GM12878 (cell line): ENCODE results near the gene TSPAN31. TPM values are rescaled to one million over a fixed set of nuclear protein-coding genes. Genes with fewer than 3 reads are reported as not detected.

Experiments
- CHD4 ChIP-seq: fragments of 200-600 bp; sonication (generic); IDR thresholded peaks from 2 replicates; pipeline ENCODE4 v1.6.1; 2016; ENCODE audit warnings: mild to moderate bottlenecking
- EED ChIP-seq: sonication (generic); IDR thresholded peaks from 2 replicates; pipeline ENCODE4 v1.6.1; 2016; ENCODE audit warnings: antibody characterized with exemption, low read depth
- FOXK2 ChIP-seq: fragments of 450-650 bp; IDR thresholded peaks from 2 replicates; pipeline ENCODE4 v1.6.1; 2017; ENCODE audit warnings: mild to moderate bottlenecking, moderate library complexity
- HDAC2 ChIP-seq: fragments of 200-600 bp; sonication (generic); IDR thresholded peaks from 2 replicates; pipeline ENCODE4 v1.6.1; 2017
- HDAC6 ChIP-seq: fragments of 200-600 bp; sonication (generic); IDR thresholded peaks from one replicate; pipeline ENCODE4 v1.8.0; 2017; ENCODE audit warnings: antibody characterized with exemption; ENCODE audit not compliant: unreplicated experiment
- IKZF2 ChIP-seq, 2 experiments: fragments of 450-650 bp; IDR thresholded peaks; 2 replicates each; pipeline ENCODE4 v1.6.1; 2017; ENCODE audit warnings: mild to moderate bottlenecking in 2 of 2, moderate library complexity in 2 of 2
- IRF5 ChIP-seq: fragments of 450-650 bp; IDR thresholded peaks from 2 replicates; pipeline ENCODE4 v1.6.1; 2017; ENCODE audit warnings: borderline replicate concordance
- KDM1A ChIP-seq: fragments of 200-600 bp; sonication (generic); IDR thresholded peaks from 2 replicates; pipeline ENCODE4 v1.6.1; 2016; ENCODE audit warnings: borderline replicate concordance
- MYB ChIP-seq: fragments of 150-350 bp; IDR thresholded peaks from 2 replicates; pipeline ENCODE4 v1.6.1; 2014; ENCODE audit warnings: mild to moderate bottlenecking, low read depth, low read length, borderline replicate concordance
- MYC ChIP-seq: IDR thresholded peaks from 2 replicates; pipeline ENCODE4 v1.6.1; 2011; ENCODE audit warnings: mild to moderate bottlenecking, low read length, moderate library complexity, inconsistent platforms; ENCODE audit not compliant: insufficient read depth, insufficient replicate concordance, insufficient read length, severe bottlenecking
- NFYB ChIP-seq: IDR thresholded peaks from 2 replicates; pipeline ENCODE4 v1.6.1; 2011; ENCODE audit warnings: low read depth, mild to moderate bottlenecking, low read length, improper control_type of control experiment, moderate library complexity; ENCODE audit not compliant: insufficient read depth
- NR2C1 ChIP-seq: fragments of 450-650 bp; IDR thresholded peaks from 2 replicates; pipeline ENCODE4 v1.6.1; 2017; ENCODE audit warnings: antibody characterized with exemption, mild to moderate bottlenecking, moderate library complexity
- RB1 ChIP-seq: fragments of 450-650 bp; formaldehyde crosslinking; IDR thresholded peaks from 2 replicates; pipeline ENCODE4 v1.6.1; 2017; ENCODE audit warnings: mild to moderate bottlenecking, borderline replicate concordance
- SMAD5 ChIP-seq: IDR thresholded peaks from 2 replicates; pipeline ENCODE4 v1.6.1; 2016; ENCODE audit warnings: antibody characterized with exemption, low read depth
- SMARCA5 ChIP-seq: fragments of 450-650 bp; IDR thresholded peaks from 2 replicates; pipeline ENCODE4 v1.6.1; 2017; ENCODE audit warnings: mild to moderate bottlenecking
- SREBF2 ChIP-seq: IDR thresholded peaks from 2 replicates; pipeline ENCODE4 v1.6.1; 2012; ENCODE audit warnings: mild to moderate bottlenecking, low read length
- TBL1XR1 ChIP-seq: IDR thresholded peaks from 2 replicates; pipeline ENCODE4 v1.6.1; 2012; ENCODE audit warnings: low read depth, low read length, improper control_type of control experiment
- TCF3 ChIP-seq: IDR thresholded peaks from 2 replicates; pipeline ENCODE4 v1.6.1; 2012; ENCODE audit warnings: low read depth, mild to moderate bottlenecking, low read length, borderline replicate concordance; ENCODE audit not compliant: insufficient read depth
- USF1 ChIP-seq: IDR thresholded peaks from 2 replicates; pipeline ENCODE4 v1.6.1; 2011; ENCODE audit warnings: borderline replicate concordance, low read depth, mild to moderate bottlenecking, moderate library complexity, mixed read lengths, low read length; ENCODE audit not compliant: insufficient read depth; ENCODE audit errors: extremely low read length
- YY1 ChIP-seq: IDR thresholded peaks from 2 replicates; pipeline ENCODE4 v1.6.1; 2011; ENCODE audit warnings: low read depth, mild to moderate bottlenecking, low read length
- ZNF384 ChIP-seq: IDR thresholded peaks from 2 replicates; pipeline ENCODE4 v1.6.1; 2012; ENCODE audit warnings: low read depth, mild to moderate bottlenecking, low read length, improper control_type of control experiment, borderline replicate concordance
- ZNF622 ChIP-seq: fragments of 450-650 bp; IDR thresholded peaks from 2 replicates; pipeline ENCODE4 v1.6.1; 2017; ENCODE audit warnings: mild to moderate bottlenecking, inconsistent platforms
- polyA plus RNA-seq, 11 experiments: library from polyadenylated mRNA; depleted of rRNA in 4 of 11; unstranded in 6 of 11; stranded (reverse) in 5 of 11; fragments of >200 nt; fragmentation: Nextera tagmentation in 4 of 11; fragmentation: Illumina TruSeq in 1 of 11; extraction: Ambion mirVana in 4 of 11; extraction: Trizol in 1 of 11; gene quantifications; 1 replicate in 1 of 11; 2 replicates in 10 of 11; pipeline versions ENCODE4 v1.2.1 to v1.2.3, GENCODE V29; 2011 to 2016; ENCODE audit warnings: inconsistent platforms in 2 of 11, missing spikeins in 2 of 11, low read depth in 1 of 11
- total RNA-seq, 4 experiments: library from RNA; depleted of rRNA in 3 of 4; stranded (reverse); fragments of >200 nt in 3 of 4; fragmentation: Illumina TruSeq in 1 of 4; extraction: Trizol in 1 of 4; gene quantifications; 2 replicates each; pipeline versions ENCODE4 v1.2.1 to v1.2.3, GENCODE V29; 2013 to 2021
- TF ChIP-seq, protein P1 (sequence below): IDR thresholded peaks from 2 replicates; pipeline ENCODE4 v1.6.1; 2012; ENCODE audit warnings: low read length, inconsistent platforms
- TF ChIP-seq, protein P2 (sequence below): fragments of 450-650 bp; IDR thresholded peaks from 2 replicates; pipeline ENCODE4 v1.6.1; 2017; ENCODE audit warnings: mild to moderate bottlenecking, low read depth, inconsistent platforms; ENCODE audit not compliant: poor library complexity, severe bottlenecking
- TF ChIP-seq, protein P3 (sequence below): fragments of 450-650 bp; IDR thresholded peaks from 2 replicates; pipeline ENCODE4 v1.6.1; 2016; ENCODE audit warnings: mild to moderate bottlenecking

Gene TSPAN31
- total and polyA plus RNA-seq, 10 of the 15 experiments (the other 5 are each of a cell fraction or from before 2014, with no cell fraction given): 11.8 to 32.2 (median 24.7) TPM

DNA sequence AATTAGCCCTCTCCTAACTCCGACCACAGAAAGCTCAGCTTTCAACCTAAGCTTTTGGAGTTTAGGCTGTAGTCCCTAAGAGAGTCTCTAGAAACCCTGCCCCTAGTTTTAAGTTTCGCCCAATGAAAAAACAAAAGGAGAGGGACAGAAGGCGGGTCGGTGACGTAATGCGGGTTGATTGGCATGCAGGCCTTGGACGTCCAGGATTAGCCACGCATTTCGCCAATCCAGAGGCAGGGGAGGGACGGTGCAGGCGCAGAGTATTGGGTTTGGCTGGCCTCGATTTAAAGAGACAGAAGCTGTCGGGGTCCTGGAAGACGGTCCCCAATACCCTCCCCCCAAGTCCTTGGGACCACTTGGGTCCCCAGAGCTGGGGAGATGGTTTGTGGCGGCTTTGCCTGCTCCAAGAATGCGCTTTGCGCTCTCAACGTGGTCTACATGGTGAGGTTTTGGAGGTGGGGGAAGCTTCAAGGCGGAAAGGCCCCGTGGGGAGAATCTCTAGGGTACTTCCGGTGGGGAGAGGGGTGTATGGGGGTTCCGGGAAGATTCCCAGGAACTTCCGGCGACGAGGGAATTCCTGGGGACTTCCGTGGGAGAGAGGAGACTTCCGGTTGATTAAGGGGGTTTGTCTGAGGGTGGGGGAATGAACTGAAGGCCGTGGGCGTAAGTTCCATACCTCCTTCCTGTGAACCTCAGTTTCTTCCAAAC, at the start of gene TSPAN31 (continued):
- TF ChIP-seq TCF3 (no peak), KDM1A (no peak), CHD4 (no peak), USF1 (no peak), SREBF2 (no peak), MYB (no peak), HDAC6 (no peak), FOXK2 (no peak), MYC (no peak), EED (peak; percentile 77), YY1 (no peak), RB1 (no peak; the same call in 1 of the 2 replicates), ZNF384 (no peak), IRF5 (no peak), TBL1XR1 (no peak), NR2C1 (no peak), SMAD5 (peak; percentile 34; the same call in 1 of the 2 replicates), SMARCA5 (0 out of 2 replicates have a peak, but pooled peaks have one; percentile 55), HDAC2 (no peak), IKZF2 (IDR thresholded peaks at IDR 0.05) (peak; percentile 61 to 66; a peak in 3 of 4 replicates), ZNF622 (0 out of 2 replicates have a peak, but pooled peaks have one; percentile 14), NFYB (peak; percentile 98)
- TF ChIP-seq, protein P1, sequence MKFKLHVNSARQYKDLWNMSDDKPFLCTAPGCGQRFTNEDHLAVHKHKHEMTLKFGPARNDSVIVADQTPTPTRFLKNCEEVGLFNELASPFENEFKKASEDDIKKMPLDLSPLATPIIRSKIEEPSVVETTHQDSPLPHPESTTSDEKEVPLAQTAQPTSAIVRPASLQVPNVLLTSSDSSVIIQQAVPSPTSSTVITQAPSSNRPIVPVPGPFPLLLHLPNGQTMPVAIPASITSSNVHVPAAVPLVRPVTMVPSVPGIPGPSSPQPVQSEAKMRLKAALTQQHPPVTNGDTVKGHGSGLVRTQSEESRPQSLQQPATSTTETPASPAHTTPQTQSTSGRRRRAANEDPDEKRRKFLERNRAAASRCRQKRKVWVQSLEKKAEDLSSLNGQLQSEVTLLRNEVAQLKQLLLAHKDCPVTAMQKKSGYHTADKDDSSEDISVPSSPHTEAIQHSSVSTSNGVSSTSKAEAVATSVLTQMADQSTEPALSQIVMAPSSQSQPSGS: peak; percentile 85
- TF ChIP-seq, protein P2, sequence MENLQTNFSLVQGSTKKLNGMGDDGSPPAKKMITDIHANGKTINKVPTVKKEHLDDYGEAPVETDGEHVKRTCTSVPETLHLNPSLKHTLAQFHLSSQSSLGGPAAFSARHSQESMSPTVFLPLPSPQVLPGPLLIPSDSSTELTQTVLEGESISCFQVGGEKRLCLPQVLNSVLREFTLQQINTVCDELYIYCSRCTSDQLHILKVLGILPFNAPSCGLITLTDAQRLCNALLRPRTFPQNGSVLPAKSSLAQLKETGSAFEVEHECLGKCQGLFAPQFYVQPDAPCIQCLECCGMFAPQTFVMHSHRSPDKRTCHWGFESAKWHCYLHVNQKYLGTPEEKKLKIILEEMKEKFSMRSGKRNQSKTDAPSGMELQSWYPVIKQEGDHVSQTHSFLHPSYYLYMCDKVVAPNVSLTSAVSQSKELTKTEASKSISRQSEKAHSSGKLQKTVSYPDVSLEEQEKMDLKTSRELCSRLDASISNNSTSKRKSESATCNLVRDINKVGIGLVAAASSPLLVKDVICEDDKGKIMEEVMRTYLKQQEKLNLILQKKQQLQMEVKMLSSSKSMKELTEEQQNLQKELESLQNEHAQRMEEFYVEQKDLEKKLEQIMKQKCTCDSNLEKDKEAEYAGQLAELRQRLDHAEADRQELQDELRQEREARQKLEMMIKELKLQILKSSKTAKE: no peak
- TF ChIP-seq, protein P3, sequence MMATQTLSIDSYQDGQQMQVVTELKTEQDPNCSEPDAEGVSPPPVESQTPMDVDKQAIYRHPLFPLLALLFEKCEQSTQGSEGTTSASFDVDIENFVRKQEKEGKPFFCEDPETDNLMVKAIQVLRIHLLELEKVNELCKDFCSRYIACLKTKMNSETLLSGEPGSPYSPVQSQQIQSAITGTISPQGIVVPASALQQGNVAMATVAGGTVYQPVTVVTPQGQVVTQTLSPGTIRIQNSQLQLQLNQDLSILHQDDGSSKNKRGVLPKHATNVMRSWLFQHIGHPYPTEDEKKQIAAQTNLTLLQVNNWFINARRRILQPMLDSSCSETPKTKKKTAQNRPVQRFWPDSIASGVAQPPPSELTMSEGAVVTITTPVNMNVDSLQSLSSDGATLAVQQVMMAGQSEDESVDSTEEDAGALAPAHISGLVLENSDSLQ: peak; percentile 99
